GM06990 (cell line): ENCODE measurements around the gene KSR1.
"Not testable (repeated sequence)": the region's sequence is repeated elsewhere in the genome, so short reads cannot be mapped to it uniquely, and the experiment has no call there.

Experiments used
- DNase-seq: peaks from one replicate; pipeline ENCODE4 v3.0.0-alpha.2; 2011; ENCODE audit not compliant: insufficient read length; ENCODE audit errors: extremely low read depth
- H3K27me3 ChIP-seq: replicated peaks from 2 replicates; pipeline ENCODE4 v1.6.0; 2011; ENCODE audit warnings: low read length; ENCODE audit not compliant: control insufficient read depth, insufficient read depth
- H3K36me3 ChIP-seq: 2 replicates; pipeline ENCODE4 v1.5.1; 2011; ENCODE audit warnings: low read length; ENCODE audit not compliant: control insufficient read depth, insufficient read depth
- H3K4me3 ChIP-seq: replicated peaks from 2 replicates; pipeline ENCODE4 v1.5.1; 2011; ENCODE audit warnings: low read depth, mild to moderate bottlenecking, control low read depth, low read length
- CTCF ChIP-seq: IDR thresholded peaks from 2 replicates; pipeline ENCODE4 v1.5.1; 2011; ENCODE audit warnings: low read length, control low read depth, mild to moderate bottlenecking, inconsistent platforms; ENCODE audit not compliant: insufficient read depth, poor library complexity, severe bottlenecking

KSR1 gene

GRCh38 chr17:27634776-27635175, 178.5 kb downstream of the KSR1 start:
- no peak for DNase-seq
- Histone ChIP-seq H3K4me3 (no peak overlapping the region; the same call in 1 of the 2 replicates), H3K27me3 (no peaks in the 10 kb centered on the region), H3K36me3 (peaks cover 6% of the 10 kb centered on the region)
- no peak for TF ChIP-seq CTCF

- H3K4me3 ChIP-seq: no peak overlapping the region; the same call in 1 of the 2 replicates
- peaks cover 7% of the 10 kb centered on the region for H3K36me3 ChIP-seq
- no peak for TF ChIP-seq CTCF
- DNase-seq: no peak
- H3K27me3 ChIP-seq: no peaks in the 10 kb centered on the region
These were observed 179.1 kb downstream of the KSR1 start for GRCh38 chr17:27635275-27635823.

- peaks cover 13% of the 10 kb centered on the region for H3K36me3 ChIP-seq
These were observed 179.8 kb downstream of the KSR1 start for GRCh38 chr17:27636005-27636520.

GRCh38 chr17:27637818-27638217, 181.6 kb downstream of the KSR1 start:
- not testable (repeated sequence) for DNase-seq, H3K4me3 ChIP-seq, H3K27me3 ChIP-seq
- peaks cover 18% of the 10 kb centered on the region for H3K36me3 ChIP-seq

More at GRCh38 chr17:27636005-27636520, 179.8 kb downstream of the KSR1 start:
- H3K27me3 ChIP-seq, DNase-seq, H3K4me3 ChIP-seq: not testable (repeated sequence)

- not testable (repeated sequence) for H3K4me3 ChIP-seq, H3K27me3 ChIP-seq, DNase-seq
- peaks cover 20% of the 10 kb centered on the region for H3K36me3 ChIP-seq
These were observed 182.2 kb downstream of the KSR1 start for GRCh38 chr17:27638415-27638914.

GRCh38 chr17:27640790-27641189, 184.5 kb downstream of the KSR1 start:
- Histone ChIP-seq H3K4me3 (no peak overlapping the region), H3K27me3 (no peaks in the 10 kb centered on the region), H3K36me3 (peaks cover 22% of the 10 kb centered on the region)
- no peak for TF ChIP-seq CTCF
- DNase-seq: no peak

- Histone ChIP-seq H3K27me3 (no peaks in the 10 kb centered on the region), H3K4me3 (no peak overlapping the region), H3K36me3 (peaks cover 34% of the 10 kb centered on the region)
- DNase-seq: no peak
- TF ChIP-seq CTCF: no peak
These were observed 188.3 kb downstream of the KSR1 start for GRCh38 chr17:27644586-27644985.

- H3K27me3 ChIP-seq, H3K4me3 ChIP-seq, DNase-seq: not testable (repeated sequence)
- H3K36me3 ChIP-seq: peaks cover 34% of the 10 kb centered on the region
These were observed 189.4 kb downstream of the KSR1 start for GRCh38 chr17:27645621-27646020.
